LoVo (cell line): Measurements from ENCODE around the gene GGACT.
A peak's percentile ranks its signal among the peaks of the same experiment; 100 is the strongest.

Experiments
- DNase-seq: peaks from one replicate; pipeline ENCODE4 v3.0.0-alpha.2; 2016; ENCODE audit warnings: low spot score

GGACT gene

DNA sequence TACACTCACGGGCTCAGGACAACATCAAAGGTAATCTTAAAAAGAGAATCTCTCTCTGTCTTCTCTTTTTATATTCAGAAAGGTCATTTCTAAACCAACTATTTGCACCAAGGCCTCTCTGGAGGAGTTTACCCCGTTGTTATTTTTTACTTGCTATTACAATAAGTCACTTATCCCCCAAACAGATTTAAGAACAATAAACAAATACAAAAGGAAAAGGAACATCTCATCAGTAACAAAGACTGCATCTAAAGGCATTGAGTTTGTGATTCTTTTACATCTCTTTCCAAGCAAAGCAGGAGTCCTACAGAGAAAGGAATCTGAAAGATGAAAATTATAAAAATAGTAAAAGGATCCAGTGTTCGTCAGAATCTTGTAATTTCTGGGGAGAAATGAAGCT is 75.4 kb downstream of the GGACT start:
- no peak for DNase-seq

DNA sequence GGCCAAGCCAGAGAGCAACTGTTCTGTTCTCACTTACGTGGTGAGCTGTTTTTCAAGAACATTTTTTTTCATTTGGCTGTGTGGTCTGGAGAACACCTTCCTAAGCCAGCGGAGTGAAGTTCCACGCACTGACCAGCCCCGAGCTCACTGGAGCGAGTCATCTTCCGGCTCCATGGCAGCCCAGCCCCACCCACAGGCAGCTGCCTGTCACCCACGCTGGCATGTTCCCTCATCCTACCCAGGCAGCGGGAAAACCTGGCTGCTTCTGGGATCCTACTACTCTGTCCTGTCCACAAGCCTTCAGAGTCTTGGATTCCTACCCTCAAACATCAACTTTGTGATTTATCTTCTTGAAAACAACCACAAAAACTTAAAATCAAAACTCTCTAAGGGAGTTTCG is 76.2 kb downstream of the GGACT start:
- no peak for DNase-seq

DNA sequence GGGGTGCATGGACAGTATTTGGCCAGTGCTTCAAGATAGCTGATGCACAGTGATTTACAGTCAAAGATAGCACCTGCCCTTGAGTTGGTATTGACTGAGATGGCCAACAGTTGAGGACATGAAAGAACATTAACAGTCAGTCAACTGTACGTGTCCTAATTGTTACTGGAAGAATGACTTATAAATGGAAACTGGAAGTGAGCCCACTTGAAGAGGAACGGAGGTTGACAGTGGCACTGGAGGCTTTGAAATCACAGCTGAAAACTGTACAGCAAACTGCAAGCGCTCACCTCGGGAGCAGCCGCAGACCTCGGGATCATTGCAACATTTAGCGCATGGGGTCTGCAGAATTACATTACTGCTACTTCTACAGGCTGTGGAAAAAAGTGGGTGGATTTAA is 77.1 kb downstream of the GGACT start:
- no peak for DNase-seq

DNA sequence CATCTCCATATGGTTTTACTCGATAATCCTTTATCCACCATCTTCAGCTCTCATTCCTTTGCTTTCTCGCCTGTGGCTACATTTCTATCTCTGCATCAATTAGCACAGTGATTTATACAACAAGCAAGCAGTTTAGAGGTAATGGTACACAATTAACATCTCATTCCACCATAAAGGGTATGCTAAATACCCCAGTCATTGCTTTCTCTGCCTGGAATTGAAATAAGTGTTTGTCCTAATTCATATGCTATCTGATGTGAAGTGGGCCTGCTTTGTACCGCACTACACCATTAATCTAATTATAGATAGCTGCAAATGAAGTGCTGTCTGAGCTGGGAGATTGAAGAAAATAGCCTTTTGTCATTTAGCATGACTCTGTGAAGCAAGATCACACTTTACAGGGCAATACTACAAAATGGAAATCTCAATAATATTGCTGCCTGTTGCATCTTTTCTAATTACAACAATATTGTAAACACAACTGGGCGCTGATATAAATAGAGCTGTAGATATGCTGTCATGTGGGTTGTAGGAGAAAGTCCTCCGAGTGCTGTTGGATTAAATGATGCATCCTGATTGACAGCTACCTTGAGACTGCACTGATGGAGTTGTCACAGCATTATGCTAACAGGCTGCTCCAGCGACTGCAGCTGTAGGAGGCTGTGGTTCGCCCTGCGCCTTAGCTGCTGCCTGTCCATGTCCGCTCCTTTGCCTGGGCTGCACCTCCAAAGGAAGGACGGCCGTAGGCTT is 78.2 kb downstream of the GGACT start:
- DNase-seq, result no peak

- DNase-seq, result no peak
Measured at GRCh38 chr13:100508996-100509395, 79.6 kb downstream of the GGACT start.

- no peak for DNase-seq
Measured at GRCh38 chr13:100508455-100508854, 80.1 kb downstream of the GGACT start.

DNA sequence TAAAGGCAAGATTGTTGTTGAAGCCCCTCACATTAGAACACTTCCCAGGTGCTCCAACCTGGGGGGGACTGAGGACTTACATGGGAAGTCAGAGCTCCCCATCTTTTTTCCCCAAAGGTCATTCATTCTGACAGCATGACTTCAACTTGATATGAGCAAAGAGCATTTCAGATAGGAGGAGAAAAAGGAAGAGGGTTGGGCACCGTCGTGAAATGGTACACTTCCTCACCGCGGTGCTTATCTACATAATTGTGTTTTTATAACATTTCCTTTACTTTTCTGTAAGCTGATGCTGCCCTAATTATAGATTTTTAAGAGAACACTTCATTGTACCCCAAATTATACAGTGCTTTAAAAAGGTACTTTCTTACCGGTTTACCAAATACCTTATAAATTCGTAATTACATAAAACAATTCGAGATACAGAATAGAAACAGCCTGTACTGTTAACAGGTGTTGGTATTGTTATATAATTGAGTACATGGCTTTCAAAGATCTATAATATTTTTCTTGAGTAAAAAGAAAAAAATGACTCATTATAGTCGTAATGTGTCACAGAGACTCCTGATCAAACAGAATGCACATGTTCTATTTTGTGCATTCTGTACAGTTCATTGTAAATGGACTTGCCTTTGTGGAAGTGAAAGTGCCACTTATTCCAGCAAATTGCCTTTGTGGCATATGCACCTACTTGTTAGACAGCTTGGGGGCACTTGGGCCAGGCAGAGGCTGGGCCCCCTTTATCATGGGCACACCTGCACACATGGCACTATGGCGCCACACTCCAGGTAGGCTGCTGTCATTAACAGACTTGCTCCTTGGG is 81.8 kb downstream of the GGACT start:
- no peak for DNase-seq

DNA sequence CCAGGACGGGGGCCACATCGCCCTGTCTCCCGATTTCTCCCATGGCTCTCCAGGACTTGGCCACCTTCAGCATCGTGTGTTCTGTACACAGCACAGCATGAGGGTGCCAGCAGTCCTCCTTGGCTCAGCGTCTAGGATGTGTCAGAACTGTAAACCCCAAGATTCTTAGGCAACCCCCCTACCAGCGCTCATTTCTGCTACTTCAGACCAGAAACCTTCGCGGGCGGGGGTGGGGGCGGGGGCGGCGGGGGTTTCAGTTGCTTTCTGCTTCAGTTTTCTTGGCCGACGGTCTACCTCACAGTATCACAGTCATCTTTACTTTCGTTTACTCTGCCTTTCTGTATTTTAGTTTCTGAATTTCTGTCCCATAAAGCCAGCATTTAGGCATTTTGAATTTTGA is 82.4 kb downstream of the GGACT start:
- DNase-seq, result no peak

DNA sequence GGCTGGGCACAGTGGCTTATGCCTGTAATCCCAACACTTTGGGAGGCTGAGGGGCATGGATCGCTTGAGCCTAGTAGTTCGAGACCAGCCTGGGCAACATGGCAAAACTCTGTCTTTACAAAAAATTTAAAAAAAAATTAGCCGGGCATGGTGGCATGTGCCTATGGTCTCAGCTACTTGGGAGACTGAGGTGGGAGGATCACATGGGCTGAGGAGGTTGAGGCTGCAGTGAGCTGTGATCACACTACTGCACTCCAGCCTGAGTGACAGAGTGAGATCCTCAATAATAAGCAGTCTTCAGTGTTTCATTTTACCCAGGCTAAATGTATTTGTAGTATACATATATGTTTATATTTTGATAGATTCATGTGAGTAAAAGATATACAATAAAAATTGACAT is 85.0 kb downstream of the GGACT start:
- no peak for DNase-seq

DNA sequence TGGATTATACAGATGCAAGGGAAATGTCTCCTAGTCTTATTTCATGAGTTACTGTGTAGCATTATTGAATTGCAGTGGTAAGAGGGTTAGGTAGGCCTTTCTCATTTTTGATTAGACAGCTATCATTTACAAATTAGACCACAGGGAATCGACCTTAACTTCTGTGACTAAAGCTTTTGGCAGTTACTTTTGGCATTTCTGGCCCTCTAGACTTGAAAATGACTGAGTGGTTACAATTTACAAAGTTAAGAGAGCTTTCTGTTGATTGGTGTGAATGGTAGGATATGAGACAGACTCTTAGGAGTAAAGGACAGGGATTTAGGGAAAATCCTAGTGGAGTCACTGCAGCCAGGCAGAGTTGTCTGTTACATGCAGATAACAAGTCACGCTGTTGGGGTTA is 86.1 kb downstream of the GGACT start:
- no peak for DNase-seq

DNA sequence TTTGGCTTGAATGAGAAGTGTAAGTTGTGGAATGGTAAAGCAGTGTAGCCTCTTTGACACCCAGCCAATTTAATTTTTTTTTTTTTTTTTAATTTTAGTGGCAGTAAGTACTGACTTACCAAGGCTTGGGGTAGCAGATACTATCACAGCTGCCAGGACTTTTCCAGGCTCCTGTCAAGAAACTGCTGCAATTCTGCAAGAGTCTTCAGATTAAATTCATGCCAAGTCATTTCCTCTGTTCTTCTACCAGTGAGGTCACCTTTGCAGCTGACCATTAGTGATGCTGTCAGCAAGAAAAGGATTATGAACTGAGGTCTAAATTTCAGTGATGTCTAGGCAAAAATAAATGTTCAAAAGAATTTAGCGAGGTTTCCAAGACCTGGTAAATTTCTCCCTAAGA is 91.2 kb downstream of the GGACT start:
- no peak for DNase-seq

GRCh38 chr13:100495455-100495854 is 93.1 kb downstream of the GGACT start:
- no peak for DNase-seq

DNA sequence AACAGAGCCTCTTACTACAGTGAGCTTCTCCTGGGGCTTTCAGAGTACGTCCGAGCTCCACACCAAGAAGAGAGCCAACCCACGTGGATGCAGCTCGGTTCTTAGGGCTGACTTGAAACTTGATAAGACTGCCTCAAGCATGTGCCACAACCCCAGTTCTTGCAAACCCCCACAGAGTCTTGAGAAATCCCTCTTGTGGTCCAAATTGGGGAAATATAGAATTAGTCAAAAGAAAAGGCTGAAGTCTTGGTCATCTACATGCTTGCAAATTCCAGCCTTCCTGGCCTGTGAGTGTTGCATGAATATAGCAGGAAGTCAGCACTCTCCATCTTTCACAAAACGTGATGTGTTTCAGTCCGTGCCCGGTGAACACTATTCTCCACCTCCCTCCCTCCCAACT is 95.2 kb downstream of the GGACT start:
- DNase-seq, result no peak

- no peak for DNase-seq
Measured at GRCh38 chr13:100491164-100491842, 97.3 kb downstream of the GGACT start.

DNA sequence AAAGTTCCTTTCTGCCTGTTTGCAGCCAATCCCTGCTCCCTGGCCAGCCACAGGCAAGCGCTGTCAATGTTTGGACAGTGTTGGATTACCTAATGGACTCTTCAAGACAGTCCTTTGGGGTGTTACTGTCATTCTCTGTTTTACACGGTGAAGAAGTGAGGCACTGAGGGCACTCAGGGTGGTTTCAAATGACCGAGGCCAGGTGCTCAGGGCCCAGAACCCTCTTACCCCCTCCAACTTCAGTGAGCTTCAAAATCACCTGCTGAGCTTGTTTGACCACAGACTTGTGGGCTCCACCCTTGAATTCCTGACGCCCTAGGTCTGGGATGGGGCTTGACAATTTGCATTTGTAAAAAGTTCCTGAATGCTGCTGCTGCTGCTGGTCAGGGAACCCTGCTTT is 97.9 kb downstream of the GGACT start:
- DNase-seq, result peak; percentile 44

DNA sequence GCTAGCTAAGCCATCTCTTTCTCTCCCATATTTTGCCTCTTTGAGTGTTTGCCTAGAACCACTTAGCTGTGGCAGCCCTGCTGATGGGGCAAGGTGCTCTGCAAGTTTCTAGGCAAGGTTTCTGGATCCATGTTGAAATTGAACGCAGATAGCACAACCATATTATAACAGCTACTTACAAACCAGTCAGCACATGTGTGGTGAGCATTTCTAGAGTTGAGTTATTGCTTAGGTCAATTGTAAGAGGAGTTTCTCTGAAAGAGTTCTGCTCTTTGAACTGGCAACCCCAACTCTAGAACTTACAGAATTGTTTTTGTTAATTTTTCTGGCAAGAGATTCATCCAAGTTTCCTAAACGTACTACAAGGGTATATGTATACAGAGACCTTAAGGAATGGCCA is 103.3 kb downstream of the GGACT start:
- no peak for DNase-seq

DNA sequence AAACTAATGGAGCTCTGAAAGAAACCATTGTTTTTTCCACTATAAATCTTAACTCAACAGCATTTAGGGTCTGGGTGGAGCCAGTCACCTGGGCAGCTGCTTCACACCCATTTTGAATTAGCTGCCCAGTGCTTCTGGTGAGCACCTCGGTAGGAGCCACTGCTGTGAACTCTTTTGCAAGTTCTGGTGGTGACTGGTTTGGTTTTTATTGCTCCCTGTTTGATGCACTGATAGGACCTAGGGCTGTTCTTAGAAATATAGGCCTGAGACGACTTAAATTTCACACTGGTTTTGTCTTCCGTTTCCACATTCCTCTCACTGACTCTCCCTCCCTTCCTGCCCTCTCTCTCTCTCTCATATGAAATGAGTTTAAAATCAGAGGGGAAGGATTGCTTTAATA is 103.9 kb downstream of the GGACT start:
- no peak for DNase-seq

GRCh38 chr13:100483841-100484381 is 104.7 kb downstream of the GGACT start:
- DNase-seq, result no peak

DNA sequence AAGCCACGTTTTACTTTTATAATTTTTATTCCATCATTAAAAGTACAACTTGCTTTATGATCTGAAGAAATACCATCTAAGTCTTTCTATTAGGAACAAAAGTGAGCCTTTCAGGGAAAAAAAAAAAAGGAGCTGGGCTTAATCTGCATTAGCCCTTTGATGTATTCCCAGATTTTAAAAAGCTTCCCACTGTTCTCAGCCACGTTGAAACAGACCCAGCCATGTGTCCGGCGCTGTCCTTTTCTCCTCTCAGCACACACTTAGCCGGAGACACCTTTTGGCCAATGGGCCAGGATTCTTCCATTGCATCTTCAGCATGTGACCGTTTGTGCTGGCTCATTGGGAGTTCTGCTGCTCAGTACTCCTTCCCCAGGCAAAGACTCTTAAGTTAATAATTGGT is 105.5 kb downstream of the GGACT start:
- no peak for DNase-seq

DNA sequence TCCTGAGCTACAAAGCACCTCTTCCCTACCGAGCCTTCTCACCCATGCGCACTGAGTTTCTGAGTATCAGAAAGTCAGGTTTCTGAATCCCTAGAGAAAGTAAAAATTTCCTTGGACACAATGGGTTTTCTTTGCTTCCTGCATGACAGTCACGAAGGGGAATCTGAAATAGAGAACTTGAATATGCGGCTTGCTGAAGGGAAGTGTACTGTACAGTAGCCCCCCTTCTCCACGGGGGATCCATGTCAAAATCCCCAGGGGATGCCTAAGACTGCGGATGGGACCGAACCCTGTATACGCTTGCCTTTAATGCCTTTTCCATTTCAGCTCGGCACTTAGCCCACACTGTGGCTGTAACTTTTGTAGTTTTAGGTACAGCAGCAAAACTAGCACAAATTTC is 107.9 kb downstream of the GGACT start:
- no peak for DNase-seq
